A549 (cell line): Measurements from ENCODE around the gene ITGAV. TPM values are rescaled to one million over a fixed set of nuclear protein-coding genes. Genes with fewer than 3 reads are reported as not detected.

Experiments
- ATAC-seq, 2 experiments: fragments of 200-7000 bp in 1 of 2; fragments of >200 bp in 1 of 2; cut with Nextera tagmentation in 1 of 2; cut with Tn5 transposase in 1 of 2; 3 replicates each; pipeline versions ENCODE4 v1.8.0 to v1.9.1; 2018 to 2020; ENCODE audit warnings: mild to moderate bottlenecking in 1 of 2, moderate library complexity in 1 of 2
- CTCF ChIA-PET: fragments of 300-600 bp; sonication (Branson Sonifier 250); formaldehyde crosslinking; extraction: SDS; loops from one replicate; lab custom pipeline; 2021; ENCODE audit warnings: antibody characterized with exemption, inconsistent platforms; lab: Yijun Ruan, JAX
- POLR2A ChIA-PET: fragments of 350-600 bp; formaldehyde crosslinking; extraction: SDS; loops from one replicate; lab custom pipeline; 2021; ENCODE audit warnings: antibody characterized with exemption, inconsistent platforms; lab: Yijun Ruan, JAX
- DNase-seq, 2 experiments: peaks; one replicate each; pipeline versions ENCODE4 v3.0.0 to v3.0.0-alpha.2; 2011 to 2016; ENCODE audit warnings: low read depth in 1 of 2, low spot score in 1 of 2
- FAIRE-seq: peaks from 2 replicates; lab custom pipeline; 2011; peaks lifted over from hg19 to GRCh38; lab: Jason Lieb, UNC
- H3K27ac ChIP-seq, 2 experiments: fragments of >200 bp; sonication (Bioruptor Twin); formaldehyde crosslinking; 3 replicates each; pipeline ENCODE4 v1.5.1; 2016 to 2017
- H3K4me1 ChIP-seq: fragments of >200 bp; sonication (Bioruptor Twin); formaldehyde crosslinking; 3 replicates; pipeline ENCODE4 v1.6.1; 2016
- H3K4me2 ChIP-seq: fragments of >200 bp; sonication (Bioruptor Twin); formaldehyde crosslinking; 3 replicates; pipeline ENCODE4 v1.6.1; 2016
- H3K4me3 ChIP-seq: fragments of >200 bp; sonication (Bioruptor Twin); formaldehyde crosslinking; 3 replicates; pipeline ENCODE4 v1.5.1; 2016
- H3K9me3 ChIP-seq: fragments of >200 bp; sonication (Bioruptor Twin); formaldehyde crosslinking; 3 replicates; pipeline ENCODE4 v1.6.1; 2016
- ATOH8 ChIP-seq: fragments of 250-450 bp; sonication (Bioruptor Pico); IDR thresholded peaks from 2 replicates; pipeline ENCODE4 v1.5.0; 2020; ENCODE audit warnings: low read depth, mild to moderate bottlenecking, moderate library complexity
- BHLHE40 ChIP-seq: IDR thresholded peaks from 2 replicates; pipeline ENCODE4 v1.6.1; 2012; ENCODE audit warnings: low read depth, low read length, inconsistent platforms
- CBX8 ChIP-seq: fragments of 200-600 bp; sonication (generic); IDR thresholded peaks from 2 replicates; pipeline ENCODE4 v1.6.1; 2016
- CHD4 ChIP-seq: fragments of 200-600 bp; sonication (generic); IDR thresholded peaks from 2 replicates; pipeline ENCODE4 v1.6.1; 2016; ENCODE audit warnings: antibody characterized with exemption, mild to moderate bottlenecking, borderline replicate concordance
- CTCF ChIP-seq: fragments of >200 bp; sonication (Bioruptor Twin); formaldehyde crosslinking; IDR thresholded peaks from 3 replicates; pipeline ENCODE4 v1.5.1; 2016
- EHMT2 ChIP-seq: fragments of 200-600 bp; sonication (generic); IDR thresholded peaks from 2 replicates; pipeline ENCODE4 v1.6.1; 2016; ENCODE audit warnings: antibody characterized with exemption, low read depth, mild to moderate bottlenecking, moderate library complexity
- GATA3 ChIP-seq: IDR thresholded peaks from 2 replicates; pipeline ENCODE4 v1.6.1; 2012; ENCODE audit warnings: borderline replicate concordance
- HDAC2 ChIP-seq: fragments of 200-600 bp; sonication (generic); IDR thresholded peaks from 2 replicates; pipeline ENCODE4 v1.6.1; 2016
- HOXA7 ChIP-seq: fragments of 250-450 bp; sonication (Bioruptor Pico); IDR thresholded peaks from 2 replicates; pipeline ENCODE4 v1.5.0; 2020; ENCODE audit warnings: mild to moderate bottlenecking, moderate library complexity
- HOXB13 ChIP-seq: fragments of 250-450 bp; sonication (Bioruptor Pico); IDR thresholded peaks from 2 replicates; pipeline ENCODE4 v1.5.0; 2020; ENCODE audit warnings: low read depth, mild to moderate bottlenecking, moderate library complexity
- HOXB5 ChIP-seq: fragments of 250-450 bp; sonication (Bioruptor Pico); IDR thresholded peaks from 2 replicates; pipeline ENCODE4 v1.5.0; 2020; ENCODE audit warnings: mild to moderate bottlenecking, moderate library complexity
- JUNB ChIP-seq: fragments of >200 bp; sonication (Bioruptor Twin); formaldehyde crosslinking; IDR thresholded peaks from 2 replicates; pipeline ENCODE4 v1.6.1; 2016
- KDM1A ChIP-seq: fragments of 200-600 bp; sonication (generic); IDR thresholded peaks from 2 replicates; pipeline ENCODE4 v1.6.1; 2016; ENCODE audit warnings: low read depth, mild to moderate bottlenecking
- MAFK ChIP-seq: fragments of 450-650 bp; IDR thresholded peaks from 2 replicates; pipeline ENCODE4 v1.6.1; 2014; ENCODE audit not compliant: partially characterized antibody
- POLR2AphosphoS2 ChIP-seq: conservative IDR thresholded peaks from 2 replicates; pipeline ENCODE4 v1.6.1; 2012; ENCODE audit warnings: low read length, improper control_type of control experiment, inconsistent platforms
- RFX5 ChIP-seq: fragments of 450-650 bp; IDR thresholded peaks from 2 replicates; pipeline ENCODE4 v1.7.1; 2014; ENCODE audit warnings: antibody characterized with exemption, mild to moderate bottlenecking, moderate library complexity
- SMC3 ChIP-seq: fragments of >200 bp; sonication (Bioruptor Twin); formaldehyde crosslinking; IDR thresholded peaks from 3 replicates; pipeline ENCODE4 v1.6.1; 2018; ENCODE audit warnings: inconsistent platforms
- TFCP2L1 ChIP-seq: fragments of 250-450 bp; sonication (Bioruptor Pico); IDR thresholded peaks from 2 replicates; pipeline ENCODE4 v1.5.0; 2021; ENCODE audit warnings: mild to moderate bottlenecking
- TP53 ChIP-seq: fragments of 250-450 bp; sonication (Bioruptor Pico); IDR thresholded peaks from 2 replicates; pipeline ENCODE4 v1.5.0; 2021; ENCODE audit warnings: mild to moderate bottlenecking, moderate library complexity
- ZC3H11A ChIP-seq: fragments of 450-650 bp; IDR thresholded peaks from 2 replicates; pipeline ENCODE4 v1.6.1; 2014; ENCODE audit warnings: antibody characterized with exemption, mild to moderate bottlenecking
- ZSCAN20 ChIP-seq: fragments of 250-450 bp; sonication (Bioruptor Pico); IDR thresholded peaks from 2 replicates; pipeline ENCODE4 v1.8.0; 2022; ENCODE audit warnings: mild to moderate bottlenecking, moderate library complexity
- WGBS: methylation state at CpG from one replicate; pipeline ENCODE4 v1.1.6; 2017; ENCODE audit errors: missing lambda C conversion rate; 5-methylcytosine and 5-hydroxymethylcytosine counted together
- polyA plus RNA-seq, 4 experiments: library from polyadenylated mRNA; depleted of rRNA in 3 of 4; stranded (reverse); fragments of >200 nt; fragmentation: RNase III in 1 of 4; extraction: RNeasy Plus Mini Kit Qiagen cat#74134 plus additional on column Dnase treatment in 1 of 4; gene quantifications; 2 replicates in 3 of 4; 3 replicates in 1 of 4; pipeline ENCODE4 v1.2.3, GENCODE V29; 2011 to 2017
- TF ChIP-seq, protein P1 (sequence below): IDR thresholded peaks from 2 replicates; pipeline ENCODE4 v1.6.1; 2012

Gene ITGAV
- polyA plus RNA-seq, 2 of the 4 experiments (the other 2 are of a cell fraction) = 93.3 to 148 TPM

DNA sequence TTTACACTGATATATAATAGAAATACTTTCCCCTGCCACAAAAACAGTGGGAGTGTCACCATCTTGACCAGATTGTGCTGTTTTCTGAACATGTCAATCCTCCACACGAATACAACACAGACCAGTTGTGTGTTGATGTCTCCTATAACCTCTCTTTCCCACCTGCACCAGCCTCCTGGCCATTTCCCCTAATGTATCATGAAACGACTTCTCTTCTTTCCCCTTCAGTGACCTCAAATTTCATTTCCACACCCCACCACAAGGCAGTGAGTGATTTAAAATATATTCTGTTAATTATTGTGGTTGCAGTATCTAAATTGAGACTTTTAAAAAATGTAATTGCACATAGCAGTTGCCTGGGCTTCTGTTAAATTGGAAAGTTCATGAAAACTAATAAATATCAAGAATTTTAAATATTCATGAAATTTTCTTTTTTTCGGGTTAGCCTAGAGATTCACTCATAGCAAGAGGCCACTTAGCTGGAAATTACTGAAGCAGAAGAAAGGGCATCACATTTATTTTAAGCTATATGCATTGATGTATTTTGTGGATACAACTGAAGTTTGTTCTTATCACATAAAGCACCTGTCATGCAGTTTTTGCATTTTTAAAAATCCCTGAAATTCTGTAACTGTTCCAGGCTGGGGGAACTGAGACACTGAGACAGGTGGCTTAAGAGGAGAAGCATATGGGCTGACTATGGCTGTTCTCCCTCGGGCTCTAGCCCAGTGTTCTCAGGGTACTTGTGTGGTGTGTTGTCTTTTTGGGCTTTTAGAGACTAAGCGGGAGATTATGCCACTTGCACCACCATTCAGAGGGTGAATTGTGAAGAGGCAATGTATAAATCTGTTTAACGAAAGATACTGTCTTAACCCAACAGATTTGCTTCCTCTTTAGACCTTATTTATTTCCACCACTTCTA lies 119.9 kb downstream of the ITGAV start (continued):
- no peak for TF ChIP-seq ZC3H11A
- TF ChIP-seq TP53 (CRISPR knock-in tag) = no peak
- no peak for TF ChIP-seq CTCF
- TF ChIP-seq, all 56 proteins: peak for 0

DNA sequence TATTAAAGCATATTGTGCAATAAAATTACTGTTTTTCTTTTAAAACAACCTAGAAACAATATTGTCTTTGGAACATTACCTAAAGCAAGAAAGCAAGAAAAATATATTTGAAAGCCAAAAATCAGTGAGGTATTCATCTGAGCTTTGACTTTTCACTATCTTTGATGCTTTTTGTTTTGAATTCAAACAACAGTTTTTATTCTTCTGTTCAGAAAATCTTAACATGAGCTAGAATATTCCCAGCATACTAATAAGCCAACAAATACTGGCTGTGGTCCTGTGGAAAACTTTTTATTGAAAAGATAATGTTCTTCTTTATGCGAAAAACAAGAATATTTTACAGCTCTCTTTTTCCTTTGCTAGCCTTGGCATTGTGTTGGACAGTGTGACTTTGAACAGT lies 123.8 kb downstream of the ITGAV start:
- no peaks in the 10 kb centered on the region for H3K4me1 ChIP-seq
- WGBS = 88% methylated on average over 1 of the region's 1 CpG
- no peak for ATAC-seq
- H3K4me2 ChIP-seq = no peak overlapping the region
- H3K4me3 ChIP-seq = no peak overlapping the region
- no peak overlapping the region for H3K27ac ChIP-seq
- CTCF ChIA-PET = no interaction called here
- no peaks in the 10 kb centered on the region for H3K9me3 ChIP-seq
- POLR2A ChIA-PET = no interaction called here
- no peak for TF ChIP-seq POLR2AphosphoS2
- no peak for TF ChIP-seq SMC3
- TF ChIP-seq TFCP2L1 (CRISPR knock-in tag) = no peak
- TF ChIP-seq ZC3H11A = no peak
- TF ChIP-seq EHMT2 = no peak
- no peak for TF ChIP-seq HOXA7 (CRISPR knock-in tag)
- TF ChIP-seq TP53 (CRISPR knock-in tag) = no peak
- TF ChIP-seq, all 56 proteins: peak for 0
- no peak for FAIRE-seq
- no peak for DNase-seq

DNA sequence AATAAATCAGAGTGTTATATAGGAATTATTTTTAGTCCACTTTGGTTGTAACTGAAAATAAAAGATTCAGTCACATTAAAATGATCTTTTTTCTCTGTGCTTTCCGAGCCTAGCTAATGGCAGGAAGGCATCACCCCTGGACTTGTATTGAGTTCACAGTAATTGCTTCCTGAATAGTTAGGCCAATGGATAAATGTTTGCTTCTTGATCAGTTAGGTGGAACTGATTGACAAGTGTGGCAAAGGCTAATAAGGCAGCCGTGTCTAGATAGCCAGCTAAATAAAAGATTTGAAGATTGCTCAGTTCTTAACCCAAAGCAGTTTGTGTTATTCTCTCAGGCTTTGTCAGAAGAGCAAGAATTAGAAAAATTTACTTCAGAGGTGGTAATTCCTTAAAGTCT lies 124.8 kb downstream of the ITGAV start:
- no peaks in the 10 kb centered on the region for H3K9me3 ChIP-seq
- no peak overlapping the region for H3K27ac ChIP-seq
- no peaks in the 10 kb centered on the region for H3K4me1 ChIP-seq
- TF ChIP-seq JUNB (no peak), RFX5 (no peak), ATOH8 (CRISPR knock-in tag) (no peak), HOXB13 (no peak), CHD4 (no peak), HOXB5 (no peak), CBX8 (no peak), GATA3 (no peak), KDM1A (no peak), BHLHE40 (no peak), ZSCAN20 (CRISPR knock-in tag) (no peak), MAFK (no peak), HDAC2 (no peak)
- TF ChIP-seq, protein P1, sequence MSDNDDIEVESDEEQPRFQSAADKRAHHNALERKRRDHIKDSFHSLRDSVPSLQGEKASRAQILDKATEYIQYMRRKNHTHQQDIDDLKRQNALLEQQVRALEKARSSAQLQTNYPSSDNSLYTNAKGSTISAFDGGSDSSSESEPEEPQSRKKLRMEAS = no peak
- TF ChIP-seq, all 56 proteins: peak for 0
- no peak for FAIRE-seq
- WGBS = 81% methylated on average over 2 of the region's 2 CpGs
- Histone ChIP-seq H3K4me3 (no peak overlapping the region), H3K4me2 (no peak overlapping the region)
- POLR2A ChIA-PET = no interaction called here
- DNase-seq = no peak
- no peak for ATAC-seq
- CTCF ChIA-PET = no interaction called here
